Sigmoid colon (tissue), 4 donors: ENCODE results near the gene DIP2C.

Source experiments
- EP300 ChIP-seq, 4 donors: sonication (generic); formaldehyde crosslinking; IDR thresholded peaks; one replicate each; pipeline ENCODE4 v1.6.1; 2017; ENCODE audit warnings: antibody characterized with exemption in 4 of 4
- POLR2A ChIP-seq, 2 donors: fragments of 450-650 bp; IDR thresholded peaks; one replicate each; pipeline ENCODE4 v1.6.1; 2016; ENCODE audit warnings: antibody characterized with exemption in 2 of 2, mild to moderate bottlenecking in 2 of 2, moderate library complexity in 2 of 2
- POLR2AphosphoS5 ChIP-seq, 4 donors: sonication (generic); formaldehyde crosslinking; IDR thresholded peaks; one replicate each; pipeline ENCODE4 v1.6.1; 2017; ENCODE audit warnings: antibody characterized with exemption in 4 of 4
- TF ChIP-seq, protein P1 (sequence below), 4 experiments: fragments of 450-650 bp in 3 of 4; fragments of 200-600 bp in 1 of 4; IDR thresholded peaks; one replicate each; pipeline ENCODE4 v1.5.1; 2016 to 2019; ENCODE audit warnings: antibody characterized with exemption in 4 of 4, mild to moderate bottlenecking in 3 of 4, moderate library complexity in 2 of 4

DNA sequence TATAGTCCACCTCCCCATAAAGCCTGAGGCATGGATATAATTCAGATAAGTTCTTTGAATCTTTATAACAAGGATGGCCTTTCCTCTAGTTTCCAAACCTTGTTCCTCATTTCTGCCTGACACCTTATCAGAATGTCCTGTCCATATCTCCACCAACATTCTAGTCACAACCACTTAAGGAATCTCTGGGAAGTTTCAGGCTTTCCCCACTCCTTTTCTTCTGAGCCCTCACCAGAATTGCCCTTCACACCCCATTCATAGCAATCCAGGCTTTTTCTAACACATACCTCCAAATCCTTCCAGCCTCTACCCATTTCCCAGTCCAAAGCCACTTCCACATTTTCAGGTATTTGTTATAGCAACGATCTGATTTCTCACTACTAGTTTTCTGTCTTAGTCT is 18.0 kb upstream of the DIP2C start:
- TF ChIP-seq, protein P1, sequence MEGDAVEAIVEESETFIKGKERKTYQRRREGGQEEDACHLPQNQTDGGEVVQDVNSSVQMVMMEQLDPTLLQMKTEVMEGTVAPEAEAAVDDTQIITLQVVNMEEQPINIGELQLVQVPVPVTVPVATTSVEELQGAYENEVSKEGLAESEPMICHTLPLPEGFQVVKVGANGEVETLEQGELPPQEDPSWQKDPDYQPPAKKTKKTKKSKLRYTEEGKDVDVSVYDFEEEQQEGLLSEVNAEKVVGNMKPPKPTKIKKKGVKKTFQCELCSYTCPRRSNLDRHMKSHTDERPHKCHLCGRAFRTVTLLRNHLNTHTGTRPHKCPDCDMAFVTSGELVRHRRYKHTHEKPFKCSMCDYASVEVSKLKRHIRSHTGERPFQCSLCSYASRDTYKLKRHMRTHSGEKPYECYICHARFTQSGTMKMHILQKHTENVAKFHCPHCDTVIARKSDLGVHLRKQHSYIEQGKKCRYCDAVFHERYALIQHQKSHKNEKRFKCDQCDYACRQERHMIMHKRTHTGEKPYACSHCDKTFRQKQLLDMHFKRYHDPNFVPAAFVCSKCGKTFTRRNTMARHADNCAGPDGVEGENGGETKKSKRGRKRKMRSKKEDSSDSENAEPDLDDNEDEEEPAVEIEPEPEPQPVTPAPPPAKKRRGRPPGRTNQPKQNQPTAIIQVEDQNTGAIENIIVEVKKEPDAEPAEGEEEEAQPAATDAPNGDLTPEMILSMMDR (IDR thresholded peaks at IDR 0.05): no peak
- TF ChIP-seq POLR2AphosphoS5 (IDR thresholded peaks at IDR 0.05): no peak
- TF ChIP-seq POLR2A (IDR thresholded peaks at IDR 0.05): no peak
- TF ChIP-seq EP300 (IDR thresholded peaks at IDR 0.05): no peak
